RPMI7951 (cell line): ENCODE measurements around the gene CMTM1. TPM values are rescaled to one million over a fixed set of nuclear protein-coding genes. Genes with fewer than 3 reads are reported as not detected.
"Not testable (repeated sequence)": the region's sequence is repeated elsewhere in the genome, so short reads cannot be mapped to it uniquely, and the experiment has no call there.

ENCODE experiments used
- DNase-seq: peaks from one replicate; pipeline ENCODE4 v3.0.0-alpha.2; 2012; ENCODE audit warnings: low read depth
- total RNA-seq: library from RNA; depleted of rRNA; stranded (reverse); fragments of >200 nt; shearing (Covaris generic); gene quantifications from 2 replicates; pipeline ENCODE4 v1.2.3, GENCODE V29; 2014; rRNA removed

The CMTM1 gene
- total RNA-seq, 1 experiment from 2014 or later: 6.0 TPM

- no peak for DNase-seq
These were observed 48.0 kb downstream of the CMTM1 start for GRCh38 chr16:66614161-66614802.

GRCh38 chr16:66616169-66616568, 49.9 kb downstream of the CMTM1 start:
- DNase-seq: no peak

- DNase-seq: no peak
These were observed 50.4 kb downstream of the CMTM1 start for GRCh38 chr16:66616592-66616991.

GRCh38 chr16:66617010-66617434, 50.8 kb downstream of the CMTM1 start:
- no peak for DNase-seq

GRCh38 chr16:66617728-66618127, 51.5 kb downstream of the CMTM1 start:
- DNase-seq: no peak

- peak; percentile 98 for DNase-seq
These were observed 52.5 kb downstream of the CMTM1 start for GRCh38 chr16:66618588-66619375.

GRCh38 chr16:66619534-66620428, 53.5 kb downstream of the CMTM1 start:
- DNase-seq: peak; percentile 71

DNA sequence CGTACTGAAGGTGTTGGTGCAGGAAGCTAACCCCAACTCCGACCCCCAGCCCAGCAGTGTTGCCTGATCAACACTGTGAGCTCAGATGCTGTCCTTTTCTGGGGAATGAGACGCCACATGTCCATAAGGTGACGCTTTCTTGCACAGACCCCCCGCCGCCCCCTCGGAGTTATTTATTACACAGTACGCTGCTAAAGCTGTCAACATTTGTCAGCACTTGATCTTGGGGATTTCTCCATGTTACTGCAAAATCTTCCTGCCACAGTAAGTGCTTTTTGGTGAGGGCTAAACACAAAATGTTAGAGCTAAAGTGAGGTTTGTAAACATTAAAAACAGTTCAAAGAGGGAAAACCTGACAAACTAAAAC, 54.2 kb downstream of the CMTM1 start:
- no peak for DNase-seq

GRCh38 chr16:66621973-66622372, 55.7 kb downstream of the CMTM1 start:
- no peak for DNase-seq

DNA sequence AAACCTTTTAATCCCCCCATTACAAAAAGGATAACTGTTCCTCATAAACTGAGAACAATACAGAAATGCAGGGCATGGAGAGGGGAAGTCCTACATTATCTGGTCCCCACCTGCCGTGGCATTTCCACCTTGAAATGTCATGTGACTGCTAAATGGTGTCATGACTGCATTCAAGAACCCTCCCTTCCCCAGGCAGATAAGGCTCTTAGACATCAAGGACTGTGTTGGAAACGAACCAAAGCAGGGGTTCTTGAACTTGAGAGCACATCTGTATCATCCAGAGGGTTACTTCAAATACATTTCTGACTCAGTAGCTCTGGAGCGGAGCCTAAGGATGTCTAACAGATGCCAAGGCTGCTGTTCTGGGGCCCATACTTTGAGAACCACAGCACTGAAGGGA, 56.6 kb downstream of the CMTM1 start:
- no peak for DNase-seq

- DNase-seq: no peak
These were observed 57.5 kb downstream of the CMTM1 start for GRCh38 chr16:66623755-66624154.

- DNase-seq: not testable (repeated sequence)
These were observed 61.6 kb downstream of the CMTM1 start for GRCh38 chr16:66627611-66628378.

Other genes with a start within 250 kb of the CMTM1 start
- under 0.01 TPM in 1 of 2 replicates, not detected in the other for gene CDH5, start 199.7 kb upstream of the CMTM1 start, total RNA-seq
- 0.72 and 1.7 TPM in 2 replicates for gene BEAN1, start 139.1 kb upstream of the CMTM1 start, total RNA-seq
- gene TK2, start 16.3 kb upstream of the CMTM1 start, total RNA-seq: 43.4 and 52.4 TPM in 2 replicates
- 334 and 338 TPM in 2 replicates for gene CKLF, start 13.9 kb upstream of the CMTM1 start, total RNA-seq
- gene CMTM2, start 13.0 kb downstream of the CMTM1 start, total RNA-seq: 0.98 TPM in 1 of 2 replicates, not detected in the other
- gene CMTM3, start 38.3 kb downstream of the CMTM1 start, total RNA-seq: 47.9 and 49.2 TPM in 2 replicates
- gene CMTM4, start 130.3 kb downstream of the CMTM1 start, total RNA-seq: 20.5 and 22.4 TPM in 2 replicates
- 60.1 and 63.3 TPM in 2 replicates for gene DYNC1LI2, start 185.2 kb downstream of the CMTM1 start, total RNA-seq
- gene TERB1, start 235.1 kb downstream of the CMTM1 start, total RNA-seq: not detected in 2 replicates